ENCODE data around the gene GNAO1. TPM values are rescaled to one million over a fixed set of nuclear protein-coding genes. Genes with fewer than 3 reads are reported as not detected.

Gene GNAO1
- total and polyA plus RNA-seq, 9 of the 15 experiments (the other 6 are each of a cell fraction or from before 2014, with no cell fraction given): 0.07 to 0.42 (median 0.08) TPM; not detected in 5

GRCh38 chr16:56278196-56278855 lies 87.0 kb downstream of the GNAO1 start (continued):
- TF ChIP-seq RREB1 (CRISPR knock-in tag; IDR thresholded peaks at IDR 0.05) (no peak), ELF2 (CRISPR knock-in tag; IDR thresholded peaks at IDR 0.05) (no peak), ZNF764 (CRISPR knock-in tag; IDR thresholded peaks at IDR 0.05; ENCODE audit: low read depth) (no peak), ZNF143 (CRISPR knock-in tag; IDR thresholded peaks at IDR 0.05) (no peak), E2F8 (IDR thresholded peaks at IDR 0.05; ENCODE audit: low read depth, partially characterized antibody) (no peak), RBBP5 (IDR thresholded peaks at IDR 0.05; ENCODE audit: borderline replicate concordance, insufficient read depth, low read length, poor library complexity, severe bottlenecking) (no peak), BCL6 (CRISPR knock-in tag; IDR thresholded peaks at IDR 0.05) (no peak), HIVEP1 (CRISPR knock-in tag; IDR thresholded peaks at IDR 0.05) (no peak), SRSF7 (optimal IDR thresholded peaks at IDR 0.05; ENCODE audit: low read depth, low read length) (no peak), ZNF584 (CRISPR knock-in tag; IDR thresholded peaks at IDR 0.05; ENCODE audit: low read depth) (no peak), POLR2A (conservative IDR thresholded peaks at IDR 0.05) (no peak), THRB (CRISPR knock-in tag; conservative IDR thresholded peaks at IDR 0.05) (no peak), KLF6 (CRISPR knock-in tag; IDR thresholded peaks at IDR 0.05; ENCODE audit: borderline replicate concordance) (no peak), ZNF444 (CRISPR knock-in tag; IDR thresholded peaks at IDR 0.05) (no peak), FOXK2 (conservative IDR thresholded peaks at IDR 0.05 in 1 of 2, IDR thresholded peaks at IDR 0.05 in 1 of 2; ENCODE audit: low read depth in 2 of 2) (0 out of 4 replicates have a peak, but pooled peaks of 1 of the 2 experiments have one; percentile 29), PRMT5 (CRISPR knock-in tag; IDR thresholded peaks at IDR 0.05) (no peak), MYBL2 (IDR thresholded peaks at IDR 0.05; ENCODE audit: low read depth) (no peak), MYBL2 (CRISPR knock-in tag; IDR thresholded peaks at IDR 0.05; ENCODE audit: borderline replicate concordance) (no peak), MAX (CRISPR knock-in tag; IDR thresholded peaks at IDR 0.05) (no peak)
